Ishikawa (cell line): ENCODE results near the gene PKM.

Experiments
- CEBPB ChIP-seq: IDR thresholded peaks from 2 replicates; pipeline ENCODE4 v1.6.1; 2012
- CREB1 ChIP-seq: IDR thresholded peaks from 2 replicates; pipeline ENCODE4 v1.6.1; 2012; ENCODE audit warnings: low read depth
- EGR1 ChIP-seq: IDR thresholded peaks from 2 replicates; pipeline ENCODE4 v1.6.1; 2012
- EP300 ChIP-seq: IDR thresholded peaks from 2 replicates; pipeline ENCODE4 v1.6.1; 2012; ENCODE audit warnings: borderline replicate concordance
- FOXM1 ChIP-seq: IDR thresholded peaks from 2 replicates; pipeline ENCODE4 v1.6.1; 2012; ENCODE audit warnings: low read depth, borderline replicate concordance
- MAX ChIP-seq: IDR thresholded peaks from 2 replicates; pipeline ENCODE4 v1.6.1; 2012
- NFIC ChIP-seq: IDR thresholded peaks from 2 replicates; pipeline ENCODE4 v1.6.1; 2012
- RAD21 ChIP-seq: IDR thresholded peaks from 2 replicates; pipeline ENCODE4 v1.6.1; 2012; ENCODE audit warnings: low read depth
- REST ChIP-seq: IDR thresholded peaks from 2 replicates; pipeline ENCODE4 v1.6.1; 2012; ENCODE audit warnings: low read depth, mild to moderate bottlenecking
- TAF1 ChIP-seq: IDR thresholded peaks from 2 replicates; pipeline ENCODE4 v1.6.1; 2012; ENCODE audit warnings: low read depth, mild to moderate bottlenecking
- TCF12 ChIP-seq: IDR thresholded peaks from 2 replicates; pipeline ENCODE4 v1.6.1; 2012; ENCODE audit warnings: low read depth
- TEAD4 ChIP-seq: IDR thresholded peaks from 2 replicates; pipeline ENCODE4 v1.6.1; 2012
- USF1 ChIP-seq: IDR thresholded peaks from 2 replicates; pipeline ENCODE4 v1.6.1; 2012
- YY1 ChIP-seq: IDR thresholded peaks from 2 replicates; pipeline ENCODE4 v1.6.1; 2012; ENCODE audit warnings: low read depth
- ZBTB7A ChIP-seq: IDR thresholded peaks from 2 replicates; pipeline ENCODE4 v1.6.1; 2012; ENCODE audit warnings: low read depth

The PKM gene

GRCh38 chr15:72160696-72161245 is 70.2 kb downstream of the PKM start:
- TF ChIP-seq EGR1 (no peak), ZBTB7A (no peak), YY1 (no peak), TCF12 (no peak), REST (no peak), USF1 (no peak), CREB1 (no peak), TAF1 (no peak), RAD21 (no peak), FOXM1 (no peak), MAX (no peak), CEBPB (no peak)

- TF ChIP-seq ZBTB7A (no peak), EP300 (no peak), YY1 (no peak), FOXM1 (no peak), CEBPB (no peak), TCF12 (no peak), NFIC (no peak), USF1 (no peak), REST (no peak), EGR1 (no peak), TEAD4 (no peak), MAX (no peak), RAD21 (no peak), CREB1 (no peak), TAF1 (no peak)
Observed at GRCh38 chr15:72156928-72157327, 74.1 kb downstream of the PKM start.

GRCh38 chr15:72155635-72156616 is 75.1 kb downstream of the PKM start:
- TF ChIP-seq MAX (0 out of 2 replicates have a peak, but pooled peaks have one; percentile 2), YY1 (no peak), RAD21 (peak; percentile 99)

GRCh38 chr15:72155003-72155621 is 75.9 kb downstream of the PKM start:
- TF ChIP-seq MAX (peak; percentile 83), EGR1 (no peak), USF1 (no peak), EP300 (peak; percentile 79), REST (no peak; the same call in 1 of the 2 replicates), TEAD4 (peak; percentile 98), RAD21 (peak; percentile 24; the same call in 1 of the 2 replicates), NFIC (peak; percentile 99), FOXM1 (no peak), TCF12 (peak; percentile 92), TAF1 (no peak), CREB1 (no peak), YY1 (no peak), ZBTB7A (no peak), CEBPB (no peak)
